SK-N-SH (cell line): ENCODE results near the gene PIAS3.
A peak's percentile ranks its signal among the peaks of the same experiment; 100 is the strongest.

ENCODE experiments used
- CTCF ChIP-seq: fragments of 200-600 bp; sonication (generic); IDR thresholded peaks from 2 replicates; pipeline ENCODE4 v1.6.1; 2017; ENCODE audit warnings: antibody characterized with exemption, mild to moderate bottlenecking, moderate library complexity
- EP300 ChIP-seq, 2 experiments: IDR thresholded peaks; 2 replicates each; pipeline versions ENCODE4 v1.4.0 to v1.6.1; 2012; ENCODE audit warnings: borderline replicate concordance in 1 of 2, low read depth in 1 of 2, low read length in 1 of 2
- EZH2phosphoT487 ChIP-seq: fragments of 200-600 bp; sonication (generic); IDR thresholded peaks from 2 replicates; pipeline ENCODE4 v1.6.1; 2017; ENCODE audit warnings: low read depth, mixed run types, mild to moderate bottlenecking, antibody characterized with exemption, moderate library complexity, borderline replicate concordance
- FOSL2 ChIP-seq: IDR thresholded peaks from 2 replicates; pipeline ENCODE4 v1.4.0; 2012; ENCODE audit warnings: low read depth, mild to moderate bottlenecking, moderate library complexity, borderline replicate concordance

GRCh38 chr1:145823565-145824498, 35.0 kb downstream of the PIAS3 start, which contains the start of the genes POLR3C and RNF115:
- TF ChIP-seq EZH2phosphoT487: no peak
- TF ChIP-seq EP300 (IDR thresholded peaks at IDR 0.05; ENCODE audit: borderline replicate concordance in 1 of 2, low read depth in 1 of 2, low read length in 1 of 2): peak; percentile 24 to 34; a peak in 2 of 4 replicates
- no peak for TF ChIP-seq FOSL2
- TF ChIP-seq CTCF: no peak
